H1 (cell line): ENCODE measurements around the gene CENPB. TPM values are rescaled to one million over a fixed set of nuclear protein-coding genes. Genes with fewer than 3 reads are reported as not detected.

ENCODE experiments used
- ASH2L ChIP-seq: fragments of 200-600, 300-600 bp; sonication (generic); IDR thresholded peaks from one replicate; pipeline ENCODE4 v1.7.1; 2017; ENCODE audit warnings: low read length
- BCL11A ChIP-seq, 2 experiments: IDR thresholded peaks; one replicate each; pipeline ENCODE4 v1.6.1; 2011; ENCODE audit warnings: low read depth in 2 of 2, low read length in 2 of 2, mild to moderate bottlenecking in 2 of 2
- CBX5 ChIP-seq: fragments of 300-800, 300-1000 bp; sonication (generic); IDR thresholded peaks from 2 replicates; pipeline ENCODE4 v1.7.1; 2016; ENCODE audit warnings: antibody characterized with exemption, low read length, low read depth
- CHD2 ChIP-seq: IDR thresholded peaks from 2 replicates; pipeline ENCODE4 v1.6.1; 2012; ENCODE audit warnings: low read length, improper control_type of control experiment
- E2F6 ChIP-seq: IDR thresholded peaks from 2 replicates; pipeline ENCODE4 v1.6.1; 2012; ENCODE audit warnings: inconsistent platforms
- FOSL1 ChIP-seq: IDR thresholded peaks from 2 replicates; pipeline ENCODE4 v1.6.1; 2011; ENCODE audit warnings: mild to moderate bottlenecking, low read depth, low read length, moderate library complexity; ENCODE audit not compliant: insufficient read depth
- HDAC2 ChIP-seq, 2 experiments: fragments of 300-600 bp in 1 of 2; sonication (generic) in 1 of 2; IDR thresholded peaks; 2 replicates each; pipeline ENCODE4 v1.6.1; 2011 to 2012; ENCODE audit warnings: low read depth in 2 of 2, low read length in 2 of 2, mild to moderate bottlenecking in 2 of 2, moderate library complexity in 2 of 2, borderline replicate concordance in 1 of 2, inconsistent platforms in 1 of 2
- KDM1A ChIP-seq: fragments of 200-600, 300-600 bp; sonication (generic); IDR thresholded peaks from 2 replicates; pipeline ENCODE4 v1.7.1; 2016; ENCODE audit warnings: mild to moderate bottlenecking, low read length, borderline replicate concordance
- MAX ChIP-seq: IDR thresholded peaks from 2 replicates; pipeline ENCODE4 v1.6.1; 2012; ENCODE audit warnings: inconsistent platforms
- POU5F1 ChIP-seq: IDR thresholded peaks from 2 replicates; pipeline ENCODE4 v1.6.1; 2011; ENCODE audit warnings: low read depth, mild to moderate bottlenecking, low read length, moderate library complexity
- RBBP5 ChIP-seq: IDR thresholded peaks from 2 replicates; pipeline ENCODE4 v1.7.1; 2012; ENCODE audit warnings: low read depth, mild to moderate bottlenecking, inconsistent platforms, low read length, moderate library complexity, borderline replicate concordance
- RFX5 ChIP-seq: IDR thresholded peaks from 2 replicates; pipeline ENCODE4 v1.6.1; 2011; ENCODE audit warnings: low read depth, low read length, improper control_type of control experiment, borderline replicate concordance
- SIN3A ChIP-seq, 2 experiments: IDR thresholded peaks in 1 of 2; conservative IDR thresholded peaks in 1 of 2; 2 replicates each; pipeline ENCODE4 v1.6.1; 2011 to 2012; ENCODE audit warnings: low read length in 2 of 2, improper control_type of control experiment in 1 of 2, low read depth in 1 of 2, mild to moderate bottlenecking in 1 of 2
- SP2 ChIP-seq: IDR thresholded peaks from 2 replicates; pipeline ENCODE4 v1.6.1; 2012; ENCODE audit warnings: mild to moderate bottlenecking, low read length, inconsistent platforms
- SRF ChIP-seq: IDR thresholded peaks from 2 replicates; pipeline ENCODE4 v1.6.1; 2011; ENCODE audit warnings: mild to moderate bottlenecking, low read depth, low read length, moderate library complexity
- TAF1 ChIP-seq: IDR thresholded peaks from 2 replicates; pipeline ENCODE4 v1.6.1; 2011; ENCODE audit warnings: mild to moderate bottlenecking, low read depth, low read length
- TCF12 ChIP-seq: IDR thresholded peaks from 2 replicates; pipeline ENCODE4 v1.6.1; 2011; ENCODE audit warnings: low read depth, mild to moderate bottlenecking, low read length
- TEAD4 ChIP-seq: IDR thresholded peaks from 2 replicates; pipeline ENCODE4 v1.6.1; 2012; ENCODE audit warnings: low read depth, low read length, inconsistent platforms, mixed read lengths
- USF2 ChIP-seq: IDR thresholded peaks from 2 replicates; pipeline ENCODE4 v1.6.1; 2011; ENCODE audit warnings: low read length, improper control_type of control experiment
- ZNF274 ChIP-seq: IDR thresholded peaks from 2 replicates; pipeline ENCODE4 v1.7.0; 2012; ENCODE audit warnings: low read length, borderline replicate concordance; ENCODE audit errors: extremely low read depth
- polyA plus RNA-seq, 7 experiments: library from polyadenylated mRNA; depleted of rRNA in 3 of 7; stranded (reverse) in 5 of 7; unstranded in 2 of 7; fragments of >200 nt in 5 of 7; fragments of 200-250 nt in 2 of 7; gene quantifications; 1 replicate in 5 of 7; 2 replicates in 1 of 7; 4 replicates in 1 of 7; pipeline versions ENCODE4 v1.2.1 to v1.2.3, GENCODE V29; 2011 to 2013; ENCODE audit warnings: missing spikeins in 2 of 7, mixed read lengths in 2 of 7
- total RNA-seq: library from RNA; stranded (reverse); fragmentation: NEBNext Ultra II Directional; extraction: Animal tissue kit (Norgen Biotek cat#: 25700); gene quantifications from 2 replicates; pipeline ENCODE4 v1.2.1, GENCODE V29; 2021

The CENPB gene
- total and polyA plus RNA-seq, 2 of the 8 experiments (the other 6 are each of a cell fraction or from before 2014, with no cell fraction given), result 17.7 to 51.6 TPM

GRCh38 chr20:3777716-3778629, 8.6 kb downstream of the CENPB start (continued):
- no peak for TF ChIP-seq POU5F1
- no peak for TF ChIP-seq CHD2
- no peak; the same call in 1 of the 2 replicates for TF ChIP-seq RBBP5
- peak; percentile 82 for TF ChIP-seq MAX
- TF ChIP-seq SIN3A (conservative IDR thresholded peaks at IDR 0.05 in 1 of 2, IDR thresholded peaks at IDR 0.05 in 1 of 2; ENCODE audit: low read depth in 1 of 2, low read length in 2 of 2), result 0 out of 4 replicates have a peak, but pooled peaks of 1 of the 2 experiments have one; percentile 12
- peak; percentile 48 for TF ChIP-seq TEAD4
- no peak for TF ChIP-seq FOSL1
- TF ChIP-seq CBX5, result no peak
- peak; percentile 72 for TF ChIP-seq ASH2L
- peak; percentile 93 for TF ChIP-seq E2F6
- TF ChIP-seq USF2, result no peak
- TF ChIP-seq ZNF274, result no peak
- no peak for TF ChIP-seq SP2
- TF ChIP-seq HDAC2 (IDR thresholded peaks at IDR 0.05; ENCODE audit: borderline replicate concordance in 1 of 2, low read depth in 2 of 2, low read length in 2 of 2), result peak in 1 of 2 experiments; percentile 29; a peak in 1 of 4 replicates
- TF ChIP-seq TCF12, result 0 out of 2 replicates have a peak, but pooled peaks have one; percentile 27
- TF ChIP-seq BCL11A (IDR thresholded peaks at IDR 0.05; ENCODE audit: low read depth in 2 of 2, low read length in 2 of 2), result no peak
- no peak for TF ChIP-seq RFX5
- TF ChIP-seq SRF, result no peak
- TF ChIP-seq TAF1, result peak; percentile 54; the same call in 1 of the 2 replicates
- TF ChIP-seq KDM1A, result no peak
